Mesothelial cell of epicardium (in vitro differentiated cells): ENCODE results near the gene ARF3. TPM values are rescaled to one million over a fixed set of nuclear protein-coding genes. Genes with fewer than 3 reads are reported as not detected.

ENCODE experiments used
- DNase-seq, 2 experiments: peaks; one replicate each; pipeline ENCODE4 v3.0.0; 2021; ENCODE audit warnings: low spot score in 2 of 2; ENCODE audit not compliant: unreplicated experiment in 2 of 2
- H3K27ac Mint-ChIP-seq: 2 replicates; pipeline ENCODE4 v1.8.0; 2021; ENCODE audit warnings: mixed read lengths
- H3K27me3 Mint-ChIP-seq: 2 replicates; pipeline ENCODE4 v1.8.0; 2021; ENCODE audit warnings: low read depth, mixed read lengths
- H3K36me3 Mint-ChIP-seq: 2 replicates; pipeline ENCODE4 v1.8.0; 2021; ENCODE audit warnings: mixed read lengths
- H3K4me1 Mint-ChIP-seq: 2 replicates; pipeline ENCODE4 v1.8.0; 2021; ENCODE audit warnings: mixed read lengths
- H3K4me3 Mint-ChIP-seq: 2 replicates; pipeline ENCODE4 v1.8.0; 2021; ENCODE audit warnings: mild to moderate bottlenecking, moderate library complexity, mixed read lengths
- H3K9me3 Mint-ChIP-seq: 2 replicates; pipeline ENCODE4 v1.8.0; 2021; ENCODE audit warnings: mixed read lengths
- total RNA-seq: library from RNA; stranded (reverse); gene quantifications from 3 replicates; pipeline ENCODE4 v1.2.1, GENCODE V29; 2021
- TF ChIP-seq, protein P1 (sequence below): fragments of 200-600 bp; sonication (generic); IDR thresholded peaks from one replicate; pipeline ENCODE4 v1.5.0; 2021; ENCODE audit warnings: antibody characterized with exemption; ENCODE audit not compliant: unreplicated experiment

ARF3 gene
- total RNA-seq, 1 donor from 2014 or later: 123 TPM

DNA sequence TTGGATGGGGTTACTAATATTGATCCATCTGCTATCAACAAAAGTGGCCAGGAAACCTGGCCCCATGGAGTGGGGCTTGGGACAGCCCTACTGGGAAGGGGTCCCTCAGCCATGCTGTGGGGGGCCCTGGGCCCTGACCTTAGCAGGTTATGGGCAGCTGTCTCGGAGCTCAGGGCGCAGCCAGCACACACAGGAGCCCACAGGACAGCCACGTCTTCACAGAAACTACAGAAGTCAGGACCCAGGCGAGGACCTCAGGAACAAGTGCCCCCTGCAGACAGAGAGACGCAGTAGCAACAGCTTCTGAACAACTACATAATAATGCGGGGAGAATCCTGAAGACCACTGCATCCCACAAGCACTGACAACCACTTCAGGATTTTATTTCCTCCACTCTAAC lies 20.1 kb downstream of the ARF3 start:
- TF ChIP-seq, protein P1, sequence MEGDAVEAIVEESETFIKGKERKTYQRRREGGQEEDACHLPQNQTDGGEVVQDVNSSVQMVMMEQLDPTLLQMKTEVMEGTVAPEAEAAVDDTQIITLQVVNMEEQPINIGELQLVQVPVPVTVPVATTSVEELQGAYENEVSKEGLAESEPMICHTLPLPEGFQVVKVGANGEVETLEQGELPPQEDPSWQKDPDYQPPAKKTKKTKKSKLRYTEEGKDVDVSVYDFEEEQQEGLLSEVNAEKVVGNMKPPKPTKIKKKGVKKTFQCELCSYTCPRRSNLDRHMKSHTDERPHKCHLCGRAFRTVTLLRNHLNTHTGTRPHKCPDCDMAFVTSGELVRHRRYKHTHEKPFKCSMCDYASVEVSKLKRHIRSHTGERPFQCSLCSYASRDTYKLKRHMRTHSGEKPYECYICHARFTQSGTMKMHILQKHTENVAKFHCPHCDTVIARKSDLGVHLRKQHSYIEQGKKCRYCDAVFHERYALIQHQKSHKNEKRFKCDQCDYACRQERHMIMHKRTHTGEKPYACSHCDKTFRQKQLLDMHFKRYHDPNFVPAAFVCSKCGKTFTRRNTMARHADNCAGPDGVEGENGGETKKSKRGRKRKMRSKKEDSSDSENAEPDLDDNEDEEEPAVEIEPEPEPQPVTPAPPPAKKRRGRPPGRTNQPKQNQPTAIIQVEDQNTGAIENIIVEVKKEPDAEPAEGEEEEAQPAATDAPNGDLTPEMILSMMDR: no peak
- Mint-ChIP-seq H3K27ac (no peak overlapping the region), H3K27me3 (no peaks in the 10 kb centered on the region), H3K36me3 (peaks cover 27% of the 10 kb centered on the region), H3K9me3 (no peaks in the 10 kb centered on the region), H3K4me3 (no peak overlapping the region), H3K4me1 (no peaks in the 10 kb centered on the region)
- DNase-seq: no peak

DNA sequence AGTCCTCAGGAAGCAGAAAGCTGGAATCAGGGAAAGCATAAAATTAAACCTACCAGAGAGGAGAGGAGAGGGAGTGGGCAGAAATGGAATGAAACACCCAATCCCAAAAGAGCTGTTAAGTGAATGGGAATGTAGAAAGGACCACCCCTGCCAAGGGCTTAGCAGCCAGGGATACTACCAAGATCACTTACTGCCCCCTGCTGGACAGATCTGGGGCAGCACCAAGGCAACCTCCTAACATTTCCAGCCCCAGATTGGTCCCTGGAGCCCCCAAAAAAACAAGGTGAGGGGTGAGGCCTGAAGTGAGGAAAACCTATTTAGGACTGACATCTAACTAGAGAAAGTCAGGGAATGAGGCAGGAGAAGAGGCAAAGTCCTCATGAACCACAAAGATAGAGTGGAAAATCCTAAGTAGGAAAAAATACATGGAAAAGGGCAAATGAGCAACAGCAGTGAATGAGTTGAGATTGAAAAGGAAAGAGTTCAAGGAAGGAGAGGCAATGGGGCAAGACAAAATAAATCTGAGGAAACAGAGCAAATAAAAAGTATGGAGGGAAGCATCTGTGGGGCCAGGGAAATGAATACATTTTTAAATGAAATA lies 20.8 kb downstream of the ARF3 start:
- TF ChIP-seq, protein P1: peak; percentile 89
- H3K36me3 Mint-ChIP-seq: peaks cover 27% of the 10 kb centered on the region
- H3K4me3 Mint-ChIP-seq: no peak overlapping the region
- H3K9me3 Mint-ChIP-seq: no peaks in the 10 kb centered on the region
- H3K27me3 Mint-ChIP-seq: no peaks in the 10 kb centered on the region
- no peaks in the 10 kb centered on the region for H3K4me1 Mint-ChIP-seq
- peak; percentile 52 to 87 for DNase-seq
- peak overlapping the region; percentile 54 for H3K27ac Mint-ChIP-seq

DNA sequence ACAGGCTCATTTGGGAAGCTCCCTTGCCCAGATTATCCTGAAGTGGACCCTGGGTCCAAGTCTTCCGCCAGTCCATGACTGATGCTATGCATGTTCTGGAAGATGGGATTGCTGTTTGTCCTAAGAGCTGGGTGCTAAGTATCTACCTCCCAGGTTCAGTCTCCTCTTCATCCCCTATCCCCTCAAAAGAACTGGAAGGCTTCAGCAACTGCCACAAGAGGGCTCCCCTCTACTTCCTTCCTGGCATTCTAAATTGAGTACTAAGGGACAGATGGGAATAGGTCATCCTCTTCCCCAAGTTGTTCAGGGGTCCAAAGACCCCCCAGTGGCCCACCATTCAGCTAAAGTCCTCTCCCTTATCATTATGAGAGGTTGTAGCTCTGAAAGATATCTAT lies 23.0 kb downstream of the ARF3 start:
- Mint-ChIP-seq H3K4me3 (no peak overlapping the region), H3K4me1 (no peaks in the 10 kb centered on the region), H3K27ac (no peak overlapping the region), H3K36me3 (peaks cover 36% of the 10 kb centered on the region), H3K27me3 (no peaks in the 10 kb centered on the region), H3K9me3 (no peaks in the 10 kb centered on the region)
- no peak for DNase-seq
- TF ChIP-seq, protein P1: no peak

DNA sequence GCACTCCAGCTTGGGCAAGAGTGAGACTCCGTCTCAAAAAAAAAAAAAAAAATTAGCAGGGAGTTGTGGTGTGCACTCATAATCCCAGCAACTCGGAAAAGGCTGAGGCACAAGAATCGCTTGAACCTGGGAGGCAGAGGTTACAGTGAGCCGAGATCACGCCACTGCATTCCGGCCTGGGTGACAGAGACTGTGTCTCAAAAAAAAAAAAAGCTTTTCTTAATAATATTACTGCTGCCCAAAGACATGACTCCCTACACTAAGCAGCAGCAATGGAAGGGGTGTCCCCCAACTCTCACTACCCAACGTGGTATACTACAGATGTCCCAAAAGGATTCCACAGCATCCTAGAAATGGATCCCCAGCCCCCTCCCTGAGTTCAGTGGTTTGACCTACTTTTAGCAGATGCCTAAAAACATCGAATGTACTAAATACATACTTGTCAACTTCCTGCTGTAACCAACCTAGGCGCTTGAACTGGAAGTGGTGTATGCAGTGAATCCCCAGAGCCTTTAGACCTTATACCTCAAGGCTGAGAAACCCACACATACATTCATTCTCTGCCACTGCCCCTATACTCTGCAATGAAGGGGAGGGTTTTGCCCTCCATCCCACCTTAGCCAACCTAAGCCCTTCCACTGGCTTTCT lies 23.5 kb downstream of the ARF3 start:
- no peaks in the 10 kb centered on the region for H3K4me1 Mint-ChIP-seq
- TF ChIP-seq, protein P1: no peak
- no peaks in the 10 kb centered on the region for H3K9me3 Mint-ChIP-seq
- H3K4me3 Mint-ChIP-seq: no peak overlapping the region
- DNase-seq: no peak
- H3K27me3 Mint-ChIP-seq: no peaks in the 10 kb centered on the region
- no peak overlapping the region for H3K27ac Mint-ChIP-seq
- peaks cover 32% of the 10 kb centered on the region for H3K36me3 Mint-ChIP-seq

DNA sequence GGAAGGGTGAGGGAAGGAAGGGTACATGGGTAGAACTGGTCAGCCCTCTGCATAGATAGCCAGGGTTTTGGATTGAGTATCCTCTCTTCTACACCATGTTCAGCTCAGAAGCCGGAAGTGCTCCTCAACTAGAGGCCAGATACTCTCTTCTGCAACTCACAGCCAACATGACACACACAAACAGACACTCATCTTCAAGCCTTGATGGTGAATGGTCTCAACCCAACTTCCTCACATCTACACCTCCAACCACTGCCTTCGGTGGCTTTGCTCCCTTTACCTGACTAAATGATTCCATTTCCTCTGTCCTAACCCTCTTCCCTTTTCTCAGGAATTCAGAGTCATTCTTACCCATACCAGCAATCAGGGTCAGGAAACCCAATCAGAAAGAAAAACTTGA lies 24.4 kb downstream of the ARF3 start:
- Mint-ChIP-seq H3K36me3 (peaks cover 28% of the 10 kb centered on the region), H3K27me3 (no peaks in the 10 kb centered on the region), H3K4me1 (no peaks in the 10 kb centered on the region), H3K27ac (no peak overlapping the region), H3K9me3 (no peaks in the 10 kb centered on the region), H3K4me3 (no peak overlapping the region)
- DNase-seq: no peak
- TF ChIP-seq, protein P1: no peak

DNA sequence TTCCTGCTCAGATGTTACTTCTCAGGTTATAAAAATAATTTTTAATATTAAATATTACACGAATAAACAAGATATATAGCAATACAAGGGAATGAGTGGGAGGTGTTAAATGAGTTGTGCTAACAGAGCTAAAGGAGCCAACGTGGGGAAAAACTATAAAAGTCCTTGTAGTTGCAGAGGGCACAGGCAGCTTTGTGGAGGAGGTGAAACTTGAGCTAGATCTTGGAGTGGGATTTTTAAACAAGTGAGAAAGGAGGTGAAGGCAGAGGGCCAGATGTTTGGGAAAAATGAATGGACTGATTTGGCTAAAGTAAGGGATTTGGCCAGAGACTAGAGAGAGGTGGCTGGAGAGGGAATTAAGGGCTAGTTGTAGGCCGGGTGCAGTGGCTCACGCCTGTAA lies 26.8 kb downstream of the ARF3 start:
- Mint-ChIP-seq H3K4me3 (no peak overlapping the region), H3K4me1 (peaks cover 3% of the 10 kb centered on the region), H3K27ac (no peak overlapping the region), H3K36me3 (peaks cover 28% of the 10 kb centered on the region), H3K9me3 (no peaks in the 10 kb centered on the region), H3K27me3 (no peaks in the 10 kb centered on the region)
- TF ChIP-seq, protein P1: no peak
- no peak for DNase-seq
